GM18520 (cell line): ENCODE data around the gene CCDC63.
"Not testable (repeated sequence)": the region's sequence is repeated elsewhere in the genome, so short reads cannot be mapped to it uniquely, and the experiment has no call there.

ENCODE experiments used
- ATAC-seq: cut with Tn5 transposase; IDR thresholded peaks from one replicate; pipeline ENCODE4 v1.9.1; 2021; ENCODE audit not compliant: unreplicated experiment

CCDC63 gene

GRCh38 chr12:110943373-110943772, 96.6 kb downstream of the CCDC63 start:
- no peak for ATAC-seq

GRCh38 chr12:110948041-110948440, 101.3 kb downstream of the CCDC63 start:
- no peak for ATAC-seq

DNA sequence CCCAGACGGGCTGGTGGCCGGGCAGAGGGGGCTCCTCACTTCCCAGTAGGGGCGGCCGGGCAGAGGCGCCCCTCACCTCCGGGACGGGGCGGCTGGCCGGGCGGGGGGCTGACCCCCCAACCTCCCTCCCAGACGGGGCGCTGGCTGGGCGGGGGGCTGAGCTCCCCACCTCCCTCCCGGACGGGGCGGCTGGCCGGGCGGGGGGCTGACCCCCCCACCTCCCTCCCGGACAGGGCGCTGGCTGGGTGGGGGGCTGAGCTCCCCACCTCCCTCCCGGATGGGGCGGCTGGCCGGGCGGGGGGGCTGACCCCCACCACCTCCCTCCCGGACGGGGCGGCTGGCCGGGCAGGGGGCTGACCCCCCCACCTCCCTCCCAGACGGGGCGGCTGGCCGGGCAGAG, 103.7 kb downstream of the CCDC63 start:
- not testable (repeated sequence) for ATAC-seq

- not testable (repeated sequence) for ATAC-seq
Measured at GRCh38 chr12:110950867-110951266, 104.1 kb downstream of the CCDC63 start.
